ENCODE results near the gene TTLL7. TPM values are rescaled to one million over a fixed set of nuclear protein-coding genes. Genes with fewer than 3 reads are reported as not detected.

The TTLL7 gene
- total RNA-seq, 1 experiment from 2014 or later = 7.9 TPM

- H3K9me3 Mint-ChIP-seq = peaks cover 8% of the 10 kb centered on the region
- H3K4me1 Mint-ChIP-seq = no peaks in the 10 kb centered on the region
- no peaks in the 10 kb centered on the region for H3K36me3 Mint-ChIP-seq
- no peaks in the 10 kb centered on the region for H3K27me3 Mint-ChIP-seq (ENCODE audit: low read depth)
- ChIA-PET CTCF (no interaction called here), POLR2A (no interaction called here)
- H3K4me3 Mint-ChIP-seq = no peak overlapping the region
- ATAC-seq (no peak), DNase-seq (ENCODE audit: low spot score) (no peak)
- TF ChIP-seq FOXK1 (CRISPR knock-in tag; IDR thresholded peaks at IDR 0.05) = no peak
- no peak overlapping the region for H3K27ac Mint-ChIP-seq
Measured at GRCh38 chr1:83845437-83846071, 153.4 kb downstream of the TTLL7 start.

- H3K27me3 Mint-ChIP-seq (ENCODE audit: low read depth) = no peaks in the 10 kb centered on the region
Measured at GRCh38 chr1:83844546-83844945, 154.4 kb downstream of the TTLL7 start.

More at GRCh38 chr1:83844546-83844945, 154.4 kb downstream of the TTLL7 start:
- Mint-ChIP-seq H3K36me3 (no peaks in the 10 kb centered on the region), H3K27ac (no peak overlapping the region), H3K4me1 (no peaks in the 10 kb centered on the region), H3K4me3 (no peak overlapping the region), H3K9me3 (peaks cover 8% of the 10 kb centered on the region)
- ChIA-PET CTCF (no interaction called here), POLR2A (no interaction called here)
- no peak for TF ChIP-seq HMGA2 (CRISPR knock-in tag; IDR thresholded peaks at IDR 0.05)
- no peak for TF ChIP-seq FOXK1 (CRISPR knock-in tag; IDR thresholded peaks at IDR 0.05)
- TF ChIP-seq MLX (CRISPR knock-in tag; IDR thresholded peaks at IDR 0.05) = no peak
- no peak for TF ChIP-seq ZNF423 (CRISPR knock-in tag; IDR thresholded peaks at IDR 0.05)
- no peak for TF ChIP-seq NFATC4 (CRISPR knock-in tag; IDR thresholded peaks at IDR 0.05)
- no peak for TF ChIP-seq ZNF416 (CRISPR knock-in tag; IDR thresholded peaks at IDR 0.05)
- TF ChIP-seq, protein P1, sequence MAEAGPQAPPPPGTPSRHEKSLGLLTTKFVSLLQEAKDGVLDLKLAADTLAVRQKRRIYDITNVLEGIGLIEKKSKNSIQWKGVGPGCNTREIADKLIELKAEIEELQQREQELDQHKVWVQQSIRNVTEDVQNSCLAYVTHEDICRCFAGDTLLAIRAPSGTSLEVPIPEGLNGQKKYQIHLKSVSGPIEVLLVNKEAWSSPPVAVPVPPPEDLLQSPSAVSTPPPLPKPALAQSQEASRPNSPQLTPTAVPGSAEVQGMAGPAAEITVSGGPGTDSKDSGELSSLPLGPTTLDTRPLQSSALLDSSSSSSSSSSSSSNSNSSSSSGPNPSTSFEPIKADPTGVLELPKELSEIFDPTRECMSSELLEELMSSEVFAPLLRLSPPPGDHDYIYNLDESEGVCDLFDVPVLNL (CRISPR knock-in tag; IDR thresholded peaks at IDR 0.05; ENCODE audit: borderline replicate concordance, low read depth) = no peak
- TF ChIP-seq, protein P2, sequence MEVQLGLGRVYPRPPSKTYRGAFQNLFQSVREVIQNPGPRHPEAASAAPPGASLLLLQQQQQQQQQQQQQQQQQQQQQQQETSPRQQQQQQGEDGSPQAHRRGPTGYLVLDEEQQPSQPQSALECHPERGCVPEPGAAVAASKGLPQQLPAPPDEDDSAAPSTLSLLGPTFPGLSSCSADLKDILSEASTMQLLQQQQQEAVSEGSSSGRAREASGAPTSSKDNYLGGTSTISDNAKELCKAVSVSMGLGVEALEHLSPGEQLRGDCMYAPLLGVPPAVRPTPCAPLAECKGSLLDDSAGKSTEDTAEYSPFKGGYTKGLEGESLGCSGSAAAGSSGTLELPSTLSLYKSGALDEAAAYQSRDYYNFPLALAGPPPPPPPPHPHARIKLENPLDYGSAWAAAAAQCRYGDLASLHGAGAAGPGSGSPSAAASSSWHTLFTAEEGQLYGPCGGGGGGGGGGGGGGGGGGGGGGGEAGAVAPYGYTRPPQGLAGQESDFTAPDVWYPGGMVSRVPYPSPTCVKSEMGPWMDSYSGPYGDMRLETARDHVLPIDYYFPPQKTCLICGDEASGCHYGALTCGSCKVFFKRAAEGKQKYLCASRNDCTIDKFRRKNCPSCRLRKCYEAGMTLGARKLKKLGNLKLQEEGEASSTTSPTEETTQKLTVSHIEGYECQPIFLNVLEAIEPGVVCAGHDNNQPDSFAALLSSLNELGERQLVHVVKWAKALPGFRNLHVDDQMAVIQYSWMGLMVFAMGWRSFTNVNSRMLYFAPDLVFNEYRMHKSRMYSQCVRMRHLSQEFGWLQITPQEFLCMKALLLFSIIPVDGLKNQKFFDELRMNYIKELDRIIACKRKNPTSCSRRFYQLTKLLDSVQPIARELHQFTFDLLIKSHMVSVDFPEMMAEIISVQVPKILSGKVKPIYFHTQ (CRISPR knock-in tag; IDR thresholded peaks at IDR 0.05) = no peak
- TF ChIP-seq, protein P3, sequence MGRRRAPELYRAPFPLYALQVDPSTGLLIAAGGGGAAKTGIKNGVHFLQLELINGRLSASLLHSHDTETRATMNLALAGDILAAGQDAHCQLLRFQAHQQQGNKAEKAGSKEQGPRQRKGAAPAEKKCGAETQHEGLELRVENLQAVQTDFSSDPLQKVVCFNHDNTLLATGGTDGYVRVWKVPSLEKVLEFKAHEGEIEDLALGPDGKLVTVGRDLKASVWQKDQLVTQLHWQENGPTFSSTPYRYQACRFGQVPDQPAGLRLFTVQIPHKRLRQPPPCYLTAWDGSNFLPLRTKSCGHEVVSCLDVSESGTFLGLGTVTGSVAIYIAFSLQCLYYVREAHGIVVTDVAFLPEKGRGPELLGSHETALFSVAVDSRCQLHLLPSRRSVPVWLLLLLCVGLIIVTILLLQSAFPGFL (CRISPR knock-in tag; IDR thresholded peaks at IDR 0.05; ENCODE audit: borderline replicate concordance) = no peak
- TF ChIP-seq, protein P4, sequence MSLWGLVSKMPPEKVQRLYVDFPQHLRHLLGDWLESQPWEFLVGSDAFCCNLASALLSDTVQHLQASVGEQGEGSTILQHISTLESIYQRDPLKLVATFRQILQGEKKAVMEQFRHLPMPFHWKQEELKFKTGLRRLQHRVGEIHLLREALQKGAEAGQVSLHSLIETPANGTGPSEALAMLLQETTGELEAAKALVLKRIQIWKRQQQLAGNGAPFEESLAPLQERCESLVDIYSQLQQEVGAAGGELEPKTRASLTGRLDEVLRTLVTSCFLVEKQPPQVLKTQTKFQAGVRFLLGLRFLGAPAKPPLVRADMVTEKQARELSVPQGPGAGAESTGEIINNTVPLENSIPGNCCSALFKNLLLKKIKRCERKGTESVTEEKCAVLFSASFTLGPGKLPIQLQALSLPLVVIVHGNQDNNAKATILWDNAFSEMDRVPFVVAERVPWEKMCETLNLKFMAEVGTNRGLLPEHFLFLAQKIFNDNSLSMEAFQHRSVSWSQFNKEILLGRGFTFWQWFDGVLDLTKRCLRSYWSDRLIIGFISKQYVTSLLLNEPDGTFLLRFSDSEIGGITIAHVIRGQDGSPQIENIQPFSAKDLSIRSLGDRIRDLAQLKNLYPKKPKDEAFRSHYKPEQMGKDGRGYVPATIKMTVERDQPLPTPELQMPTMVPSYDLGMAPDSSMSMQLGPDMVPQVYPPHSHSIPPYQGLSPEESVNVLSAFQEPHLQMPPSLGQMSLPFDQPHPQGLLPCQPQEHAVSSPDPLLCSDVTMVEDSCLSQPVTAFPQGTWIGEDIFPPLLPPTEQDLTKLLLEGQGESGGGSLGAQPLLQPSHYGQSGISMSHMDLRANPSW (CRISPR knock-in tag; conservative IDR thresholded peaks at IDR 0.05; ENCODE audit: low read depth) = no peak
- TF ChIP-seq, protein P5, sequence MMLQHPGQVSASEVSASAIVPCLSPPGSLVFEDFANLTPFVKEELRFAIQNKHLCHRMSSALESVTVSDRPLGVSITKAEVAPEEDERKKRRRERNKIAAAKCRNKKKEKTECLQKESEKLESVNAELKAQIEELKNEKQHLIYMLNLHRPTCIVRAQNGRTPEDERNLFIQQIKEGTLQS (CRISPR knock-in tag; conservative IDR thresholded peaks at IDR 0.05) = no peak
- TF ChIP-seq, protein P6, sequence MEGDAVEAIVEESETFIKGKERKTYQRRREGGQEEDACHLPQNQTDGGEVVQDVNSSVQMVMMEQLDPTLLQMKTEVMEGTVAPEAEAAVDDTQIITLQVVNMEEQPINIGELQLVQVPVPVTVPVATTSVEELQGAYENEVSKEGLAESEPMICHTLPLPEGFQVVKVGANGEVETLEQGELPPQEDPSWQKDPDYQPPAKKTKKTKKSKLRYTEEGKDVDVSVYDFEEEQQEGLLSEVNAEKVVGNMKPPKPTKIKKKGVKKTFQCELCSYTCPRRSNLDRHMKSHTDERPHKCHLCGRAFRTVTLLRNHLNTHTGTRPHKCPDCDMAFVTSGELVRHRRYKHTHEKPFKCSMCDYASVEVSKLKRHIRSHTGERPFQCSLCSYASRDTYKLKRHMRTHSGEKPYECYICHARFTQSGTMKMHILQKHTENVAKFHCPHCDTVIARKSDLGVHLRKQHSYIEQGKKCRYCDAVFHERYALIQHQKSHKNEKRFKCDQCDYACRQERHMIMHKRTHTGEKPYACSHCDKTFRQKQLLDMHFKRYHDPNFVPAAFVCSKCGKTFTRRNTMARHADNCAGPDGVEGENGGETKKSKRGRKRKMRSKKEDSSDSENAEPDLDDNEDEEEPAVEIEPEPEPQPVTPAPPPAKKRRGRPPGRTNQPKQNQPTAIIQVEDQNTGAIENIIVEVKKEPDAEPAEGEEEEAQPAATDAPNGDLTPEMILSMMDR (IDR thresholded peaks at IDR 0.05) = no peak
- TF ChIP-seq FOXP1 (CRISPR knock-in tag; IDR thresholded peaks at IDR 0.05; ENCODE audit: borderline replicate concordance) = no peak
- TF ChIP-seq GTF2I (CRISPR knock-in tag; conservative IDR thresholded peaks at IDR 0.05) = no peak
- TF ChIP-seq CREB1 (CRISPR knock-in tag; IDR thresholded peaks at IDR 0.05) = no peak
- TF ChIP-seq TCF7 (CRISPR knock-in tag; IDR thresholded peaks at IDR 0.05; ENCODE audit: low read depth) = no peak
- TF ChIP-seq TEAD4 (CRISPR knock-in tag; IDR thresholded peaks at IDR 0.05) = no peak
- TF ChIP-seq, protein P7, sequence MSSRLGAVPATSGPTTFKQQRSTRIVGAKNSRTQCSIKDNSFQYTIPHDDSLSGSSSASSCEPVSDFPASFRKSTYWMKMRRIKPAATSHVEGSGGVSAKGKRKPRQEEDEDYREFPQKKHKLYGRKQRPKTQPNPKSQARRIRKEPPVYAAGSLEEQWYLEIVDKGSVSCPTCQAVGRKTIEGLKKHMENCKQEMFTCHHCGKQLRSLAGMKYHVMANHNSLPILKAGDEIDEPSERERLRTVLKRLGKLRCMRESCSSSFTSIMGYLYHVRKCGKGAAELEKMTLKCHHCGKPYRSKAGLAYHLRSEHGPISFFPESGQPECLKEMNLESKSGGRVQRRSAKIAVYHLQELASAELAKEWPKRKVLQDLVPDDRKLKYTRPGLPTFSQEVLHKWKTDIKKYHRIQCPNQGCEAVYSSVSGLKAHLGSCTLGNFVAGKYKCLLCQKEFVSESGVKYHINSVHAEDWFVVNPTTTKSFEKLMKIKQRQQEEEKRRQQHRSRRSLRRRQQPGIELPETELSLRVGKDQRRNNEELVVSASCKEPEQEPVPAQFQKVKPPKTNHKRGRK (CRISPR knock-in tag; IDR thresholded peaks at IDR 0.05; ENCODE audit: borderline replicate concordance) = no peak
- TF ChIP-seq ZNF317 (CRISPR knock-in tag; IDR thresholded peaks at IDR 0.05; ENCODE audit: borderline replicate concordance, low read depth) = no peak
- DNase-seq (ENCODE audit: low spot score) (no peak), ATAC-seq (no peak)

All from WTC11 (cell line).